ENCODE data around the gene WNT16. TPM values are rescaled to one million over a fixed set of nuclear protein-coding genes. Genes with fewer than 3 reads are reported as not detected.

WNT16 gene
- total RNA-seq, 1 experiment from 2014 or later: not detected

DNA sequence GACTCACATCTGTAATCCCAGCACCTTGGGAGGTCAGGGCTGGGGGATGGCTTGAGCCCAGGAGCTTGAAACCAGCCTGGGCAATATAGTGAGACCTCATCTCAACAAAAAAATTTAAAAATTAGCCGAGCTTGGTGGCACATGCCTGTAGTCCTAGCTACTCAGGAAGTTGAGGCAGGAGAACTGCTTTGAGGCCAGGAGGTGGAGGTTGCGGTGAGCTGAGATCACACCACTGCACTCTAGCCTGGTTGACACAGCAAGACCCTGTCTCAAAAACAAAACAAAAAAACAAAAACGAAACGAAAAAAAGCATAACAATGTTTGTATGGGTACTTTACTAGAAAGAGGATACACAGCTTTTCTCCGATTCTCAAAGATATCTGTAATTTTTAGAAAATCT is 31.8 kb downstream of the WNT16 start:
- Mint-ChIP-seq H3K4me1 (peaks cover 20 to 21% of the 10 kb centered on the region in 2 experiments), H3K27ac (peak overlapping the region; percentile 8 to 40 (median 13); a peak in 4 of 7 replicates), H3K27me3 (ENCODE audit: low read depth) (no peaks in the 10 kb centered on the region), H3K4me3 (no peak overlapping the region), H3K9me3 (no peaks in the 10 kb centered on the region), H3K36me3 (ENCODE audit: insufficient read depth in 1 of 3, low read depth in 3 of 3) (peaks cover 19 to 59% (median 44%) of the 10 kb centered on the region in 3 experiments; a peak in 6 of 7 replicates)
- H2AK5ac ChIP-seq (ENCODE audit: insufficient read length, low read length): no peak overlapping the region
- H2BK20ac ChIP-seq (ENCODE audit: low read depth, low read length, poor library complexity, severe bottlenecking): no peak overlapping the region
- no peak overlapping the region for H2BK15ac ChIP-seq (ENCODE audit: low read depth, low read length)
- TF ChIP-seq, protein P1, sequence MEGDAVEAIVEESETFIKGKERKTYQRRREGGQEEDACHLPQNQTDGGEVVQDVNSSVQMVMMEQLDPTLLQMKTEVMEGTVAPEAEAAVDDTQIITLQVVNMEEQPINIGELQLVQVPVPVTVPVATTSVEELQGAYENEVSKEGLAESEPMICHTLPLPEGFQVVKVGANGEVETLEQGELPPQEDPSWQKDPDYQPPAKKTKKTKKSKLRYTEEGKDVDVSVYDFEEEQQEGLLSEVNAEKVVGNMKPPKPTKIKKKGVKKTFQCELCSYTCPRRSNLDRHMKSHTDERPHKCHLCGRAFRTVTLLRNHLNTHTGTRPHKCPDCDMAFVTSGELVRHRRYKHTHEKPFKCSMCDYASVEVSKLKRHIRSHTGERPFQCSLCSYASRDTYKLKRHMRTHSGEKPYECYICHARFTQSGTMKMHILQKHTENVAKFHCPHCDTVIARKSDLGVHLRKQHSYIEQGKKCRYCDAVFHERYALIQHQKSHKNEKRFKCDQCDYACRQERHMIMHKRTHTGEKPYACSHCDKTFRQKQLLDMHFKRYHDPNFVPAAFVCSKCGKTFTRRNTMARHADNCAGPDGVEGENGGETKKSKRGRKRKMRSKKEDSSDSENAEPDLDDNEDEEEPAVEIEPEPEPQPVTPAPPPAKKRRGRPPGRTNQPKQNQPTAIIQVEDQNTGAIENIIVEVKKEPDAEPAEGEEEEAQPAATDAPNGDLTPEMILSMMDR (conservative IDR thresholded peaks at IDR 0.05): no peak
- no peaks in the 10 kb centered on the region for H3K79me1 ChIP-seq (ENCODE audit: insufficient read depth, low read depth, low read length, poor library complexity, severe bottlenecking)
- no peak overlapping the region for H3K4ac ChIP-seq (ENCODE audit: low read depth, low read length)
- no peak overlapping the region for H3K27ac ChIP-seq (ENCODE audit: insufficient read length, low read depth, low read length)
- no peak overlapping the region for H3K18ac ChIP-seq (ENCODE audit: insufficient read length, low read depth, low read length)
- no peaks in the 10 kb centered on the region for H3K79me2 ChIP-seq (ENCODE audit: insufficient read depth, low read length)
- no peak overlapping the region for H4K5ac ChIP-seq (ENCODE audit: insufficient read length, low read depth, low read length)
- H4K8ac ChIP-seq (replicated peaks; ENCODE audit: insufficient read length, low read depth, low read length): no peak overlapping the region
- H2AFZ ChIP-seq (ENCODE audit: low read length): no peak overlapping the region
- H3K14ac ChIP-seq (ENCODE audit: insufficient read depth, low read length): no peak overlapping the region
- DNase-seq: no peak
- no peak overlapping the region for H3K4me2 ChIP-seq (ENCODE audit: insufficient read depth, insufficient read length, low read length)
- no peak overlapping the region for H2BK5ac ChIP-seq (ENCODE audit: insufficient read length, low read length)
- H3T11ph ChIP-seq (ENCODE audit: low read length): no peak overlapping the region
- H4K91ac ChIP-seq (ENCODE audit: insufficient read length, low read depth, low read length): no peak overlapping the region
- WGBS (ENCODE audit: extremely low coverage, insufficient read length, low lambda C conversion rate): no CpG with 5 or more reads among the region's 5 CpGs
- no peaks in the 10 kb centered on the region for H3K4me1 ChIP-seq (ENCODE audit: insufficient read depth, low read length)
- H4K20me1 ChIP-seq (ENCODE audit: control insufficient read depth, insufficient read depth, insufficient read length): no peaks in the 10 kb centered on the region
- H2BK120ac ChIP-seq (ENCODE audit: low read depth, low read length, poor library complexity, severe bottlenecking): no peak overlapping the region
- no peak overlapping the region for H2BK12ac ChIP-seq (ENCODE audit: insufficient read length, low read depth, low read length)
- H3K9ac ChIP-seq (ENCODE audit: extremely low read depth, insufficient read length, low read length): no peak overlapping the region
- H3K23me2 ChIP-seq (ENCODE audit: insufficient read length, low read depth, low read length, poor library complexity, severe bottlenecking): no peaks in the 10 kb centered on the region
- H3K27me3 ChIP-seq (ENCODE audit: insufficient read depth, low read length): no peaks in the 10 kb centered on the region
- H3K56ac ChIP-seq (ENCODE audit: insufficient read length, low read depth, low read length): no peak overlapping the region
- H3K9me3 ChIP-seq (ENCODE audit: control insufficient read depth, low read depth, low read length): no peaks in the 10 kb centered on the region
- H3K23ac ChIP-seq (ENCODE audit: insufficient read length, low read depth, low read length): no peak overlapping the region
